Measurements from ENCODE around the gene C1orf56.

Gene C1orf56

GRCh38 chr1:151026460-151026859 is 21.1 kb upstream of the C1orf56 start:
- no peak for DNase-seq (ENCODE audit: low read depth)

- no peak for DNase-seq (ENCODE audit: low read depth)
Measured at GRCh38 chr1:151032164-151032563, 15.4 kb upstream of the C1orf56 start.

- DNase-seq (ENCODE audit: low read depth) = no peak
Measured at GRCh38 chr1:151035167-151035566, 12.4 kb upstream of the C1orf56 start.

GRCh38 chr1:151036356-151036755 is 11.2 kb upstream of the C1orf56 start, which contains the start of gene BNIPL:
BNIPL (plus strand) TSS chr1:151036586; CDS start chr1:151036726, 140 bp downstream.
- no peak for DNase-seq (ENCODE audit: low read depth)

- DNase-seq (ENCODE audit: low read depth) = no peak
Measured at GRCh38 chr1:151037032-151037431, 10.5 kb upstream of the C1orf56 start.

GRCh38 chr1:151039521-151039920 is 8.0 kb upstream of the C1orf56 start:
- no peak for DNase-seq (ENCODE audit: low read depth)

- no peak for DNase-seq (ENCODE audit: low read depth)
Measured at GRCh38 chr1:151043163-151043562, 4.4 kb upstream of the C1orf56 start.

- DNase-seq (ENCODE audit: low read depth) = no peak
Measured at GRCh38 chr1:151047925-151048644, 534 bp downstream of the C1orf56 start.

- DNase-seq (ENCODE audit: low read depth) = no peak
Measured at GRCh38 chr1:151048645-151049032, 1.1 kb downstream of the C1orf56 start.

- no peak for DNase-seq (ENCODE audit: low read depth)
Measured at GRCh38 chr1:151049458-151049857, 1.9 kb downstream of the C1orf56 start.

GRCh38 chr1:151050051-151050688 is 2.6 kb downstream of the C1orf56 start:
- no peak for DNase-seq (ENCODE audit: low read depth)

- DNase-seq (ENCODE audit: low read depth) = no peak
Measured at GRCh38 chr1:151051356-151052009, 3.9 kb downstream of the C1orf56 start.

- no peak for DNase-seq (ENCODE audit: low read depth)
Measured at GRCh38 chr1:151054971-151055547, 7.5 kb downstream of the C1orf56 start.

GRCh38 chr1:151055581-151055980 is 8.0 kb downstream of the C1orf56 start:
- no peak for DNase-seq (ENCODE audit: low read depth)

GRCh38 chr1:151056149-151056548 is 8.6 kb downstream of the C1orf56 start:
- DNase-seq (ENCODE audit: low read depth) = no peak

GRCh38 chr1:151058692-151059091 is 11.1 kb downstream of the C1orf56 start:
- DNase-seq (ENCODE audit: low read depth) = no peak

GRCh38 chr1:151059109-151060006 is 11.8 kb downstream of the C1orf56 start, which contains the start of gene CDC42SE1:
CDC42SE1 (minus strand) TSS chr1:151059622; CDS start chr1:151055730, 3,892 bp downstream.
- DNase-seq (ENCODE audit: low read depth) = no peak

GRCh38 chr1:151060007-151060656 is 12.6 kb downstream of the C1orf56 start, which contains the start of gene MLLT11:
MLLT11 (plus strand) TSS chr1:151060397; CDS start chr1:151067225, 6,828 bp downstream.
- DNase-seq (ENCODE audit: low read depth) = no peak

GRCh38 chr1:151060657-151061421 is 13.3 kb downstream of the C1orf56 start:
- no peak for DNase-seq (ENCODE audit: low read depth)

GRCh38 chr1:151061704-151062103 is 14.2 kb downstream of the C1orf56 start:
- DNase-seq (ENCODE audit: low read depth) = no peak
